Spleen (tissue), 11 donors: ENCODE results near the gene PACSIN2. TPM values are rescaled to one million over a fixed set of nuclear protein-coding genes. Genes with fewer than 3 reads are reported as not detected.

Experiments
- DNase-seq: peaks from one replicate; pipeline ENCODE4 v3.0.0-alpha.2; 2020
- H3K27ac ChIP-seq, 8 donors: fragments of 200-600 bp; sonication (generic) in 7 of 8; 1 replicate in 4 of 8; 2 replicates in 4 of 8; pipeline versions ENCODE4 v1.5.0 to v1.8.0; 2016 to 2021; ENCODE audit warnings: inconsistent platforms in 4 of 8, mild to moderate bottlenecking in 4 of 8, moderate library complexity in 1 of 8
- H3K27me3 ChIP-seq, 7 donors: fragments of 200-600 bp; sonication (generic) in 6 of 7; replicated peaks in 1 of 7; 1 replicate in 4 of 7; 2 replicates in 3 of 7; pipeline versions ENCODE4 v1.5.0 to v1.8.0; 2016 to 2021; ENCODE audit warnings: inconsistent platforms in 3 of 7, mild to moderate bottlenecking in 1 of 7
- H3K36me3 ChIP-seq, 6 donors: fragments of 200-600 bp; sonication (generic) in 5 of 6; 1 replicate in 4 of 6; 2 replicates in 2 of 6; pipeline versions ENCODE4 v1.5.0 to v1.8.0; 2016 to 2021; ENCODE audit warnings: inconsistent platforms in 2 of 6
- H3K4me1 ChIP-seq, 6 donors: fragments of 200-600 bp; sonication (generic) in 5 of 6; 1 replicate in 3 of 6; 2 replicates in 3 of 6; pipeline versions ENCODE4 v1.5.0 to v1.8.0; 2016 to 2021; ENCODE audit warnings: inconsistent platforms in 3 of 6
- H3K4me3 ChIP-seq, 8 donors: fragments of 200-600 bp; sonication (generic) in 7 of 8; 1 replicate in 4 of 8; 2 replicates in 4 of 8; pipeline versions ENCODE4 v1.5.0 to v1.8.0; 2016 to 2021; ENCODE audit warnings: inconsistent platforms in 4 of 8, mild to moderate bottlenecking in 4 of 8, moderate library complexity in 2 of 8
- H3K9me3 ChIP-seq, 8 donors: fragments of 200-600 bp; sonication (generic) in 7 of 8; 1 replicate in 4 of 8; 2 replicates in 4 of 8; pipeline versions ENCODE4 v1.5.0 to v1.8.0; 2016 to 2021; ENCODE audit warnings: inconsistent platforms in 4 of 8
- CTCF ChIP-seq, 11 experiments: fragments of 200-600 bp in 7 of 11; fragments of 450-650 bp in 4 of 11; sonication (generic) in 4 of 11; IDR thresholded peaks in 8 of 11; conservative IDR thresholded peaks in 3 of 11; 1 replicate in 7 of 11; 2 replicates in 4 of 11; pipeline versions ENCODE4 v1.4.0 to v1.8.0; 2016 to 2021; ENCODE audit warnings: antibody characterized with exemption in 11 of 11, inconsistent platforms in 4 of 11, mild to moderate bottlenecking in 1 of 11
- POLR2A ChIP-seq, 3 donors: fragments of 450-650 bp; IDR thresholded peaks; one replicate each; pipeline ENCODE4 v1.5.1; 2017; ENCODE audit warnings: antibody characterized with exemption in 3 of 3, mild to moderate bottlenecking in 1 of 3
- POLR2AphosphoS5 ChIP-seq, 3 donors: sonication (generic); formaldehyde crosslinking; IDR thresholded peaks; one replicate each; pipeline ENCODE4 v1.5.1; 2017; ENCODE audit warnings: antibody characterized with exemption in 3 of 3
- WGBS, 5 donors: extraction: QIAGEN DNeasy Blood & Tissue Kit in 3 of 5; methylation state at CpG; one replicate each; pipeline versions ENCODE4 v1.1.5 to v1.1.7; 2013 to 2018; 5-methylcytosine and 5-hydroxymethylcytosine counted together
- intact Hi-C: fragments of 100-400 bp; cut with DNase I; formaldehyde crosslinking; loops from one replicate; pipeline ENCODE4 v1.15.0; 2023; ENCODE audit warnings: low total_unique reads
- polyA plus RNA-seq, 3 donors: library from polyadenylated mRNA; stranded (reverse); fragments of 200-250 nt; gene quantifications; one replicate each; pipeline ENCODE4 v1.2.1, GENCODE V29; 2013
- total RNA-seq, 7 donors: library from RNA; depleted of rRNA in 3 of 7; stranded (reverse); fragments of >200 nt in 3 of 7; fragmentation: NEBNext Ultra II Directional in 4 of 7; extraction: Animal tissue kit (Norgen Biotek cat#: 25700) in 4 of 7; gene quantifications; one replicate each; pipeline versions ENCODE4 v1.1.0 to v1.2.1, GENCODE V29; 2016 to 2021
- donor health status: healthy with polysubstance abuse.
- donor health status: DM: no; HTN: no; CAD: no; lungs with moderate emphysema.
- donor health status: DM: no; HTN: no; CAD: no.
- donor health status: Bipolar disorder and iron deficiency.
- donor health status: healthy.
- donor health status: DM: no; HTN: no; CAD: no.
- donor health status: DM: yes; HTN: yes; CAD: no.

Gene PACSIN2
- total and polyA plus RNA-seq, 10 donors = 24.2 to 98.1 (median 64.2) TPM

GRCh38 chr22:42913874-42914510, 101.0 kb downstream of the PACSIN2 start:
- TF ChIP-seq POLR2A (IDR thresholded peaks at IDR 0.05) (no peak), POLR2AphosphoS5 (IDR thresholded peaks at IDR 0.05) (no peak), CTCF (IDR thresholded peaks at IDR 0.05 in 8 of 11, conservative IDR thresholded peaks at IDR 0.05 in 3 of 11) (no peak)
- H3K27me3 ChIP-seq = no peaks in the 10 kb centered on the region
- peaks cover 4 to 81% (median 26%) of the 10 kb centered on the region in 6 donors for H3K4me1 ChIP-seq
- no peak overlapping the region for H3K4me3 ChIP-seq
- WGBS, 5 donors = 87 to 97% (median 95%) methylated on average over 8 of the region's 8 CpGs
- no peaks in the 10 kb centered on the region for H3K9me3 ChIP-seq
- no peak overlapping the region for H3K27ac ChIP-seq
- H3K36me3 ChIP-seq = peaks cover 0 to 29% (median 9%) of the 10 kb centered on the region in 6 donors
- intact Hi-C loops = no loop called here
- DNase-seq = no peak

- peak overlapping the region in 6 of 8 donors; percentile 21 to 86 (median 59) for H3K27ac ChIP-seq
- H3K9me3 ChIP-seq = no peaks in the 10 kb centered on the region
- H3K36me3 ChIP-seq = peaks cover 0 to 48% (median 19%) of the 10 kb centered on the region in 6 donors
- TF ChIP-seq CTCF (IDR thresholded peaks at IDR 0.05 in 8 of 11, conservative IDR thresholded peaks at IDR 0.05 in 3 of 11) (no peak), POLR2AphosphoS5 (IDR thresholded peaks at IDR 0.05) (no peak), POLR2A (IDR thresholded peaks at IDR 0.05) (no peak)
- 23 to 51% (median 42%) methylated on average over 6 of the region's 6 CpGs for WGBS, 5 donors
- no peak for DNase-seq
- intact Hi-C loops = no loop called here
- H3K4me3 ChIP-seq = peak overlapping the region in 1 of 8 donors; percentile 32
- H3K4me1 ChIP-seq = peaks cover 0 to 84% (median 29%) of the 10 kb centered on the region in 6 donors
- H3K27me3 ChIP-seq = no peaks in the 10 kb centered on the region
Observed at GRCh38 chr22:42912059-42912458, 102.9 kb downstream of the PACSIN2 start.

GRCh38 chr22:42910221-42910942, 104.6 kb downstream of the PACSIN2 start:
- no peak for DNase-seq
- H3K4me1 ChIP-seq = peaks cover 4 to 84% (median 41%) of the 10 kb centered on the region in 6 donors
- peaks cover 0 to 56% (median 24%) of the 10 kb centered on the region in 6 donors for H3K36me3 ChIP-seq
- intact Hi-C loops = no loop called here
- TF ChIP-seq CTCF (IDR thresholded peaks at IDR 0.05 in 8 of 11, conservative IDR thresholded peaks at IDR 0.05 in 3 of 11) (no peak), POLR2A (IDR thresholded peaks at IDR 0.05) (no peak), POLR2AphosphoS5 (IDR thresholded peaks at IDR 0.05) (no peak)
- H3K27me3 ChIP-seq = no peaks in the 10 kb centered on the region
- 89 to 98% (median 95%) methylated on average over 10 of the region's 10 CpGs for WGBS, 5 donors
- H3K4me3 ChIP-seq = no peak overlapping the region
- peak overlapping the region in 1 of 8 donors; percentile 86 for H3K27ac ChIP-seq
- no peaks in the 10 kb centered on the region for H3K9me3 ChIP-seq
